H1 (cell line): ENCODE measurements around the gene TANC1. TPM values are rescaled to one million over a fixed set of nuclear protein-coding genes. Genes with fewer than 3 reads are reported as not detected.

Experiments used
- HDAC2 ChIP-seq, 2 experiments: fragments of 300-600 bp in 1 of 2; sonication (generic) in 1 of 2; IDR thresholded peaks; 2 replicates each; pipeline ENCODE4 v1.6.1; 2011 to 2012; ENCODE audit warnings: low read depth in 2 of 2, low read length in 2 of 2, mild to moderate bottlenecking in 2 of 2, moderate library complexity in 2 of 2, borderline replicate concordance in 1 of 2, inconsistent platforms in 1 of 2
- SAP30 ChIP-seq: fragments of 300-600 bp; sonication (generic); IDR thresholded peaks from 2 replicates; pipeline ENCODE4 v1.7.1; 2012; ENCODE audit warnings: low read length, moderate library complexity, mild to moderate bottlenecking, inconsistent platforms; ENCODE audit not compliant: insufficient read depth, insufficient replicate concordance
- polyA plus RNA-seq, 7 experiments: library from polyadenylated mRNA; depleted of rRNA in 3 of 7; stranded (reverse) in 5 of 7; unstranded in 2 of 7; fragments of >200 nt in 5 of 7; fragments of 200-250 nt in 2 of 7; gene quantifications; 1 replicate in 5 of 7; 2 replicates in 1 of 7; 4 replicates in 1 of 7; pipeline versions ENCODE4 v1.2.1 to v1.2.3, GENCODE V29; 2011 to 2013; ENCODE audit warnings: missing spikeins in 2 of 7, mixed read lengths in 2 of 7
- total RNA-seq: library from RNA; stranded (reverse); fragmentation: NEBNext Ultra II Directional; extraction: Animal tissue kit (Norgen Biotek cat#: 25700); gene quantifications from 2 replicates; pipeline ENCODE4 v1.2.1, GENCODE V29; 2021

TANC1 gene
- total and polyA plus RNA-seq, 2 of the 8 experiments (the other 6 are each of a cell fraction or from before 2014, with no cell fraction given): 4.1 to 7.6 TPM

GRCh38 chr2:158963071-158963470 lies 5.4 kb upstream of the TANC1 start (continued):
- TF ChIP-seq SAP30: no peak
- no peak for TF ChIP-seq HDAC2 (IDR thresholded peaks at IDR 0.05; ENCODE audit: borderline replicate concordance in 1 of 2, low read depth in 2 of 2, low read length in 2 of 2)
